ENCODE measurements around the gene PSEN1. TPM values are rescaled to one million over a fixed set of nuclear protein-coding genes. Genes with fewer than 3 reads are reported as not detected.

Gene PSEN1
- polyA plus RNA-seq, 1 donor (not counting 4 experiments of a cell fraction or from before 2014, with no cell fraction given), result 32.6 TPM

- peaks cover 7 to 8% of the 10 kb centered on the region in 2 experiments for H3K36me3 ChIP-seq (ENCODE audit: control insufficient read depth in 2 of 2, extremely low read depth in 1 of 2, insufficient read depth in 2 of 2, low read length in 2 of 2)
- H3K9me3 ChIP-seq (ENCODE audit: control insufficient read depth, low read depth, low read length), result no peaks in the 10 kb centered on the region
- FAIRE-seq (no peak), DNase-seq (ENCODE audit: low read depth, low spot score) (no peak)
- H3K79me2 ChIP-seq (ENCODE audit: control insufficient read depth, insufficient read depth, low read length), result no peaks in the 10 kb centered on the region
- no peak overlapping the region for H3K4me2 ChIP-seq (ENCODE audit: control insufficient read depth, extremely low read depth, insufficient read depth, low read depth, low read length)
- no peaks in the 10 kb centered on the region for H3K27me3 ChIP-seq (ENCODE audit: control insufficient read depth, extremely low read depth, insufficient read depth, low read length)
- no peak overlapping the region for H3K27ac ChIP-seq (ENCODE audit: control insufficient read depth, insufficient read depth, low read length)
- peaks cover 2% of the 10 kb centered on the region for H3K9me1 ChIP-seq (ENCODE audit: control insufficient read depth, extremely low read depth, insufficient read depth, low read length)
- H2AFZ ChIP-seq (ENCODE audit: control insufficient read depth, low read length), result no peak overlapping the region
- TF ChIP-seq EZH2 (IDR thresholded peaks at IDR 0.05; ENCODE audit: low read length) (no peak), CTCF (optimal IDR thresholded peaks at IDR 0.05 in 1 of 3, IDR thresholded peaks at IDR 0.05 in 1 of 3, conservative IDR thresholded peaks at IDR 0.05 in 1 of 3; ENCODE audit: extremely low read depth in 1 of 3, insufficient read depth in 2 of 3, low read length in 3 of 3) (no peak)
- H4K20me1 ChIP-seq (ENCODE audit: control insufficient read depth, extremely low read depth, insufficient read depth, low read length), result no peaks in the 10 kb centered on the region
- no peak overlapping the region for H3K4me3 ChIP-seq (ENCODE audit: control insufficient read depth in 2 of 3, extremely low read depth in 1 of 3, insufficient read depth in 2 of 3, low read depth in 1 of 3, low read length in 3 of 3)
- dilution Hi-C loops (cut with MboI; ENCODE audit: extremely low pct_ligation_motif_present, low sequenced_read_pairs), result no loop called here
- no peak overlapping the region for H3K9ac ChIP-seq (ENCODE audit: control insufficient read depth, extremely low read depth, insufficient read depth, low read length)
- H3K4me1 ChIP-seq (ENCODE audit: control insufficient read depth, extremely low read depth, insufficient read depth, low read length), result no peaks in the 10 kb centered on the region
These were observed 12.0 kb upstream of the PSEN1 start for GRCh38 chr14:73124180-73124894.

GRCh38 chr14:73125169-73125588, 11.1 kb upstream of the PSEN1 start:
- dilution Hi-C loops (cut with MboI; ENCODE audit: extremely low pct_ligation_motif_present, low sequenced_read_pairs), result no loop called here
- H3K36me3 ChIP-seq (ENCODE audit: control insufficient read depth in 2 of 2, extremely low read depth in 1 of 2, insufficient read depth in 2 of 2, low read length in 2 of 2), result peaks cover 5% of the 10 kb centered on the region in 2 experiments
- no peaks in the 10 kb centered on the region for H3K27me3 ChIP-seq (ENCODE audit: control insufficient read depth, extremely low read depth, insufficient read depth, low read length)
- peaks cover 2% of the 10 kb centered on the region for H3K9me1 ChIP-seq (ENCODE audit: control insufficient read depth, extremely low read depth, insufficient read depth, low read length)
- H3K4me3 ChIP-seq (ENCODE audit: control insufficient read depth in 2 of 3, extremely low read depth in 1 of 3, insufficient read depth in 2 of 3, low read depth in 1 of 3, low read length in 3 of 3), result no peak overlapping the region
- no peak overlapping the region for H3K9ac ChIP-seq (ENCODE audit: control insufficient read depth, extremely low read depth, insufficient read depth, low read length)
- no peak for FAIRE-seq
- H2AFZ ChIP-seq (ENCODE audit: control insufficient read depth, low read length), result no peak overlapping the region
- no peaks in the 10 kb centered on the region for H3K9me3 ChIP-seq (ENCODE audit: control insufficient read depth, low read depth, low read length)
- no peaks in the 10 kb centered on the region for H4K20me1 ChIP-seq (ENCODE audit: control insufficient read depth, extremely low read depth, insufficient read depth, low read length)
- H3K4me1 ChIP-seq (ENCODE audit: control insufficient read depth, extremely low read depth, insufficient read depth, low read length), result no peaks in the 10 kb centered on the region
- no peak overlapping the region for H3K27ac ChIP-seq (ENCODE audit: control insufficient read depth, insufficient read depth, low read length)
- no peaks in the 10 kb centered on the region for H3K79me2 ChIP-seq (ENCODE audit: control insufficient read depth, insufficient read depth, low read length)
- no peak for TF ChIP-seq CTCF (optimal IDR thresholded peaks at IDR 0.05 in 1 of 3, IDR thresholded peaks at IDR 0.05 in 1 of 3, conservative IDR thresholded peaks at IDR 0.05 in 1 of 3; ENCODE audit: extremely low read depth in 1 of 3, insufficient read depth in 2 of 3, low read length in 3 of 3)
- no peak for TF ChIP-seq EZH2 (IDR thresholded peaks at IDR 0.05; ENCODE audit: low read length)
- DNase-seq (ENCODE audit: low read depth, low spot score), result no peak
- no peak overlapping the region for H3K4me2 ChIP-seq (ENCODE audit: control insufficient read depth, extremely low read depth, insufficient read depth, low read depth, low read length)
